Peyer's patch (tissue), 4 donors: Measurements from ENCODE around the gene CYTL1. TPM values are rescaled to one million over a fixed set of nuclear protein-coding genes. Genes with fewer than 3 reads are reported as not detected.
A peak's percentile ranks its signal among the peaks of the same experiment; 100 is the strongest.
"Not testable (repeated sequence)": the region's sequence is repeated elsewhere in the genome, so short reads cannot be mapped to it uniquely, and the experiment has no call there.

ENCODE experiments used
- DNase-seq, 3 donors: peaks; one replicate each; pipeline ENCODE4 v3.0.0-alpha.2; 2017 to 2019
- H3K27ac ChIP-seq, 4 donors: fragments of 200-600 bp; sonication (generic); one replicate each; pipeline ENCODE4 v1.5.1; 2016 to 2019
- H3K27me3 ChIP-seq, 2 donors: fragments of 200-600 bp; sonication (generic); one replicate each; pipeline ENCODE4 v1.5.1; 2019
- H3K36me3 ChIP-seq, 3 donors: fragments of 200-600 bp; sonication (generic); one replicate each; pipeline ENCODE4 v1.5.1; 2016 to 2019
- H3K4me1 ChIP-seq, 4 donors: fragments of 200-600 bp; sonication (generic); one replicate each; pipeline ENCODE4 v1.5.1; 2016 to 2019
- H3K4me3 ChIP-seq, 4 donors: fragments of 200-600 bp; sonication (generic); 1 replicate in 3 of 4; 2 replicates in 1 of 4; pipeline ENCODE4 v1.5.1; 2016 to 2019; ENCODE audit warnings: mild to moderate bottlenecking in 1 of 4
- H3K9me3 ChIP-seq, 4 donors: fragments of 200-600 bp; sonication (generic); one replicate each; pipeline ENCODE4 v1.5.1; 2016 to 2019; ENCODE audit warnings: mild to moderate bottlenecking in 1 of 4
- CTCF ChIP-seq, 6 experiments: fragments of 450-650 bp in 4 of 6; fragments of 200-600 bp in 2 of 6; sonication (generic) in 1 of 6; IDR thresholded peaks; one replicate each; pipeline ENCODE4 v1.5.1; 2017 to 2019; ENCODE audit warnings: antibody characterized with exemption in 6 of 6, mild to moderate bottlenecking in 3 of 6, moderate library complexity in 1 of 6
- POLR2A ChIP-seq, 2 donors: fragments of 450-650 bp; IDR thresholded peaks; one replicate each; pipeline ENCODE4 v1.5.1; 2017; ENCODE audit warnings: antibody characterized with exemption in 2 of 2, mild to moderate bottlenecking in 2 of 2, moderate library complexity in 2 of 2
- total RNA-seq, 4 donors: library from RNA; depleted of rRNA; stranded (reverse); fragments of >200 nt; gene quantifications; one replicate each; pipeline ENCODE4 v1.1.0, GENCODE V29; 2016

The CYTL1 gene, protein sequence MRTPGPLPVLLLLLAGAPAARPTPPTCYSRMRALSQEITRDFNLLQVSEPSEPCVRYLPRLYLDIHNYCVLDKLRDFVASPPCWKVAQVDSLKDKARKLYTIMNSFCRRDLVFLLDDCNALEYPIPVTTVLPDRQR
- total RNA-seq = 1 to 10 TPM in 1 of 4 donors, not detected in 3; 5.8 TPM

DNA sequence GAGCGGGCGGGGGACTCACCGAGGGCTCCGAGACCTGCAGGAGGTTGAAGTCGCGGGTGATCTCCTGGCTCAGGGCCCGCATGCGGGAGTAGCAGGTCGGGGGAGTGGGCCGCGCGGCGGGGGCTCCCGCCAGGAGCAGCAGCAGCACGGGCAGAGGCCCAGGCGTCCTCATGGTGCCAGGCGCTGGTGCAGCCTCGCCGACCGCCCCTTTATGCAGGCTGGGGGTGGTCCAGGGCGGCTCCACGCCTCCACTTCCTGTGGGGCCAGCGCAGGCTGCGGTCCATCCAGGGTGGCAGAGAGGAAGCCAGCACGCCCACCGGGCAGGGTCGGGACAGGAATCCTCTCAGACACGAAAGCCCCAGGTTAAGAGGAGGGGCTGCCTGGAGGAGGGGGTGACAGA lies at the start of gene CYTL1:
Gene CYTL1 (minus strand): TSS at position 185 of the 400 bp plus-strand sequence. CDS start 13 bp downstream, at position 172.
- Histone ChIP-seq H3K9me3 (peaks cover 0 to 3% (median 0%) of the 10 kb centered on the region in 4 donors), H3K4me3 (peak within 1 kb of the TSS in 1 of 4 donors; percentile 13)

GRCh38 chr4:5067908-5068307 lies 48.6 kb upstream of the CYTL1 start:
- TF ChIP-seq CTCF (IDR thresholded peaks at IDR 0.05) (no peak), POLR2A (IDR thresholded peaks at IDR 0.05) (no peak)
- Histone ChIP-seq H3K27me3 (no peaks in the 10 kb centered on the region), H3K36me3 (no peaks in the 10 kb centered on the region)

More for the DNA sequence above, at the start of gene CYTL1:
- H3K4me1 ChIP-seq = no peaks in the 10 kb centered on the region
- H3K27ac ChIP-seq = no peak within 1 kb of the TSS
- TF ChIP-seq POLR2A (IDR thresholded peaks at IDR 0.05) (no peak), CTCF (IDR thresholded peaks at IDR 0.05) (no peak)
- no peaks in the 10 kb centered on the region for H3K36me3 ChIP-seq
- no peaks in the 10 kb centered on the region for H3K27me3 ChIP-seq
- no peak for DNase-seq

DNA sequence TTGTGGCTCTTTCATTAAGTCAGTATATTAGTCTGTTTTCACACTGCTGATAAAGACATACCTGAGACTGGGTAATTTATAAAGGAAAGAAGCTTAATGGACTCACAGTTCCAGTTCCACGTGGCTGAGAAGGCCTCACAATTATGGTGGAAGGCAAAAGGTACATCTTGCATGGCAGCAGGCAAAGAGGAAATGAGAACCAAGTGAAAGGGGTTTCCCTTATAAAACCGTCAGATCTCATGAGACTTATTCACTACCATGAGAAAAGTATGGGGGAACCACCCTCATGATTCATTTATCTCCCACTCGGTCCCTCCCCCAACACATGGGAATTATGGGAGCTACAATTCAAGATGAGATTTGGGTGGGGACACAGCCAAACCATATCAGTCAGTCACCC lies 47.7 kb upstream of the CYTL1 start:
- not testable (repeated sequence) for H3K9me3 ChIP-seq, DNase-seq, H3K36me3 ChIP-seq, H3K27ac ChIP-seq, H3K27me3 ChIP-seq, H3K4me1 ChIP-seq, H3K4me3 ChIP-seq

More at GRCh38 chr4:5067908-5068307, 48.6 kb upstream of the CYTL1 start:
- H3K9me3 ChIP-seq = no peaks in the 10 kb centered on the region
- no peak overlapping the region for H3K27ac ChIP-seq
- no peak for DNase-seq
- H3K4me3 ChIP-seq = no peak overlapping the region
- no peaks in the 10 kb centered on the region for H3K4me1 ChIP-seq

DNA sequence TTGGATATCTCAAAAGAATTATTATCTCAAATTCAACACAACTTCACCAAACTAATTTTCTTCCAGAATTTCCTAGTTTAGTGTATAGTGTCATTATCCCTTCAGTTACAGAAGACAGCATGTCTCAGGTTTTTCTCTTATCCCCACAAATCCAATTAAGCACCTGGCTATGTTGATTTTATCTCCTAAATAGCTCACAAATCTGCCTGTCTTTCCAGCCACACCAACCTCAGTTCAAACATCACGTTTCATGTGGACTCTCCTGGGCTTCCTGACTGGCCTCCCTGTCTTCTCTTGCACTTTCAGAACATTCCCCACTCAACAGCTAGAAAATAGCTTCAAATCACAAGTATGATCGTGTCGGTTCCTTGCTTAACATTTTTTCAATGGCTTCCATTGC lies 46.8 kb upstream of the CYTL1 start:
- TF ChIP-seq POLR2A (IDR thresholded peaks at IDR 0.05) (no peak), CTCF (IDR thresholded peaks at IDR 0.05) (no peak)
- no peaks in the 10 kb centered on the region for H3K27me3 ChIP-seq
- no peaks in the 10 kb centered on the region for H3K36me3 ChIP-seq
- no peak overlapping the region for H3K27ac ChIP-seq
- H3K4me3 ChIP-seq = no peak overlapping the region
- DNase-seq = no peak
- no peaks in the 10 kb centered on the region for H3K9me3 ChIP-seq
- H3K4me1 ChIP-seq = no peaks in the 10 kb centered on the region

- Histone ChIP-seq H3K4me3 (no peak overlapping the region), H3K36me3 (no peaks in the 10 kb centered on the region), H3K27me3 (no peaks in the 10 kb centered on the region), H3K27ac (no peak overlapping the region), H3K9me3 (peaks cover 0 to 3% (median 0%) of the 10 kb centered on the region in 4 donors), H3K4me1 (peaks cover 0 to 8% (median 2%) of the 10 kb centered on the region in 4 donors)
- no peak for DNase-seq
- no peak for TF ChIP-seq CTCF (IDR thresholded peaks at IDR 0.05)
Measured at GRCh38 chr4:5055411-5055810, 36.2 kb upstream of the CYTL1 start.

GRCh38 chr4:5054532-5054931 lies 35.3 kb upstream of the CYTL1 start:
- Histone ChIP-seq H3K27ac (no peak overlapping the region), H3K4me1 (peaks cover 0 to 9% (median 3%) of the 10 kb centered on the region in 4 donors), H3K27me3 (no peaks in the 10 kb centered on the region), H3K4me3 (no peak overlapping the region), H3K9me3 (no peaks in the 10 kb centered on the region), H3K36me3 (no peaks in the 10 kb centered on the region)
- TF ChIP-seq CTCF (IDR thresholded peaks at IDR 0.05) (no peak), POLR2A (IDR thresholded peaks at IDR 0.05) (no peak)
- DNase-seq = no peak
